Spleen (tissue), 11 donors: ENCODE results near the gene DMD. TPM values are rescaled to one million over a fixed set of nuclear protein-coding genes. Genes with fewer than 3 reads are reported as not detected.

Experiments
- DNase-seq: peaks from one replicate; pipeline ENCODE4 v3.0.0-alpha.2; 2020
- H3K27ac ChIP-seq, 8 donors: fragments of 200-600 bp; sonication (generic) in 7 of 8; 1 replicate in 4 of 8; 2 replicates in 4 of 8; pipeline versions ENCODE4 v1.5.0 to v1.8.0; 2016 to 2021; ENCODE audit warnings: inconsistent platforms in 4 of 8, mild to moderate bottlenecking in 4 of 8, moderate library complexity in 1 of 8
- H3K27me3 ChIP-seq, 7 donors: fragments of 200-600 bp; sonication (generic) in 6 of 7; replicated peaks in 1 of 7; 1 replicate in 4 of 7; 2 replicates in 3 of 7; pipeline versions ENCODE4 v1.5.0 to v1.8.0; 2016 to 2021; ENCODE audit warnings: inconsistent platforms in 3 of 7, mild to moderate bottlenecking in 1 of 7
- H3K36me3 ChIP-seq, 6 donors: fragments of 200-600 bp; sonication (generic) in 5 of 6; 1 replicate in 4 of 6; 2 replicates in 2 of 6; pipeline versions ENCODE4 v1.5.0 to v1.8.0; 2016 to 2021; ENCODE audit warnings: inconsistent platforms in 2 of 6
- H3K4me1 ChIP-seq, 6 donors: fragments of 200-600 bp; sonication (generic) in 5 of 6; 1 replicate in 3 of 6; 2 replicates in 3 of 6; pipeline versions ENCODE4 v1.5.0 to v1.8.0; 2016 to 2021; ENCODE audit warnings: inconsistent platforms in 3 of 6
- H3K4me3 ChIP-seq, 8 donors: fragments of 200-600 bp; sonication (generic) in 7 of 8; 1 replicate in 4 of 8; 2 replicates in 4 of 8; pipeline versions ENCODE4 v1.5.0 to v1.8.0; 2016 to 2021; ENCODE audit warnings: inconsistent platforms in 4 of 8, mild to moderate bottlenecking in 4 of 8, moderate library complexity in 2 of 8
- H3K9me3 ChIP-seq, 8 donors: fragments of 200-600 bp; sonication (generic) in 7 of 8; 1 replicate in 4 of 8; 2 replicates in 4 of 8; pipeline versions ENCODE4 v1.5.0 to v1.8.0; 2016 to 2021; ENCODE audit warnings: inconsistent platforms in 4 of 8
- CTCF ChIP-seq, 11 experiments: fragments of 200-600 bp in 7 of 11; fragments of 450-650 bp in 4 of 11; sonication (generic) in 4 of 11; IDR thresholded peaks in 8 of 11; conservative IDR thresholded peaks in 3 of 11; 1 replicate in 7 of 11; 2 replicates in 4 of 11; pipeline versions ENCODE4 v1.4.0 to v1.8.0; 2016 to 2021; ENCODE audit warnings: antibody characterized with exemption in 11 of 11, inconsistent platforms in 4 of 11, mild to moderate bottlenecking in 1 of 11
- POLR2A ChIP-seq, 3 donors: fragments of 450-650 bp; IDR thresholded peaks; one replicate each; pipeline ENCODE4 v1.5.1; 2017; ENCODE audit warnings: antibody characterized with exemption in 3 of 3, mild to moderate bottlenecking in 1 of 3
- POLR2AphosphoS5 ChIP-seq, 3 donors: sonication (generic); formaldehyde crosslinking; IDR thresholded peaks; one replicate each; pipeline ENCODE4 v1.5.1; 2017; ENCODE audit warnings: antibody characterized with exemption in 3 of 3
- WGBS, 5 donors: extraction: QIAGEN DNeasy Blood & Tissue Kit in 3 of 5; methylation state at CpG; one replicate each; pipeline versions ENCODE4 v1.1.5 to v1.1.7; 2013 to 2018; 5-methylcytosine and 5-hydroxymethylcytosine counted together
- intact Hi-C: fragments of 100-400 bp; cut with DNase I; formaldehyde crosslinking; loops from one replicate; pipeline ENCODE4 v1.15.0; 2023; ENCODE audit warnings: low total_unique reads
- polyA plus RNA-seq, 3 donors: library from polyadenylated mRNA; stranded (reverse); fragments of 200-250 nt; gene quantifications; one replicate each; pipeline ENCODE4 v1.2.1, GENCODE V29; 2013
- total RNA-seq, 7 donors: library from RNA; depleted of rRNA in 3 of 7; stranded (reverse); fragments of >200 nt in 3 of 7; fragmentation: NEBNext Ultra II Directional in 4 of 7; extraction: Animal tissue kit (Norgen Biotek cat#: 25700) in 4 of 7; gene quantifications; one replicate each; pipeline versions ENCODE4 v1.1.0 to v1.2.1, GENCODE V29; 2016 to 2021
- donor health status: healthy with polysubstance abuse.
- donor health status: DM: no; HTN: no; CAD: no; lungs with moderate emphysema.
- donor health status: DM: no; HTN: no; CAD: no.
- donor health status: Bipolar disorder and iron deficiency.
- donor health status: healthy.
- donor health status: DM: no; HTN: no; CAD: no.
- donor health status: DM: yes; HTN: yes; CAD: no.

Gene DMD
- total and polyA plus RNA-seq, 10 donors = 1.3 to 11.3 (median 4.4) TPM

DNA sequence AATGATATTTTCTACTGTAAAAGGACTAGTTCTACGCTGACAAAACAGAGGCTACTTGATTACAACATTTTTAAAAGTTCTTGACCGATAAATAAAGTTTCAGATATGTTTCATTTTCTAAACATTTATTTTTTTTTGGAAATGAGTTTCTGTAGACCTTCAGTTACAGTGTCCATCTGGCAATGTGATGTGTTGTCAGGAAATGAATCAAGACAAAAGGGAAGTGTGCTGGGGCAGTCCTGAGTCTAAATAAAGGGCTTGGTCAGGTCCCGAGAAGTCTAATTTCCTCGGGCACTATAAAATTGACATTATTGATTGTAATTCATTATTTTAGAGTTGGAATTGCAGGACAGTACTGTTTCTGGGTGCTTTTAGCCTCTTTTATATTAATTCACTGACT is 2082.5 kb downstream of the DMD start:
- H3K27me3 ChIP-seq = no peaks in the 10 kb centered on the region
- H3K36me3 ChIP-seq = no peaks in the 10 kb centered on the region
- WGBS, 5 donors = 29 to 54% (median 45%) methylated on average over 4 of the region's 4 CpGs
- TF ChIP-seq CTCF (IDR thresholded peaks at IDR 0.05 in 8 of 11, conservative IDR thresholded peaks at IDR 0.05 in 3 of 11) (no peak), POLR2A (IDR thresholded peaks at IDR 0.05) (no peak), POLR2AphosphoS5 (IDR thresholded peaks at IDR 0.05) (no peak)
- H3K4me1 ChIP-seq = no peaks in the 10 kb centered on the region
- no peak overlapping the region for H3K27ac ChIP-seq
- no peak overlapping the region for H3K4me3 ChIP-seq
- DNase-seq = no peak
- H3K9me3 ChIP-seq = no peaks in the 10 kb centered on the region
- intact Hi-C loops = no loop called here

- H3K36me3 ChIP-seq = no peaks in the 10 kb centered on the region
- H3K4me3 ChIP-seq = no peak overlapping the region
- H3K9me3 ChIP-seq = no peaks in the 10 kb centered on the region
- TF ChIP-seq POLR2A (IDR thresholded peaks at IDR 0.05) (no peak), CTCF (IDR thresholded peaks at IDR 0.05 in 8 of 11, conservative IDR thresholded peaks at IDR 0.05 in 3 of 11) (no peak), POLR2AphosphoS5 (IDR thresholded peaks at IDR 0.05) (no peak)
- H3K4me1 ChIP-seq = no peaks in the 10 kb centered on the region
- WGBS, 5 donors = 75 to 93% (median 90%) methylated on average over 3 of the region's 3 CpGs
- no peaks in the 10 kb centered on the region for H3K27me3 ChIP-seq
- intact Hi-C loops = no loop called here
- DNase-seq = no peak
- no peak overlapping the region for H3K27ac ChIP-seq
These were observed 2083.6 kb downstream of the DMD start for GRCh38 chrX:31127716-31128115.

DNA sequence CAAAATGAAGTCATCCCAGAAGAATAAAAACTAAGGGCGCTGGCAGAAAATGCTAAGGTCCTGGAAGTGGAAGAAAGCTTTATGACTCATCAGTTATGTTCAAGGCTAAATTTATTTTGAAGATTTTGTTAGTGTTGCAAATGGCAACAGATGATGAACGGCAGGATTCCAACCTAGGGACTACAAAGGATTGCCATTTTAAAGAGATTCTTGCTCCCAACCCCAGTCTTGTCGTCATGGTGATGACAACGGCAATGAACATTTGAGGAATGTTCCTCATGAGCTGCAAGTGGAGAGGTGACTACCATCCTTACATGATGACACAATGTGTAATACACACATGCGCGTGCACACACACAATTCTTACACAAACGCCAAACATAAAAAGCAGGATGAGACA is 2085.1 kb downstream of the DMD start:
- H3K27ac ChIP-seq = no peak overlapping the region
- TF ChIP-seq CTCF (IDR thresholded peaks at IDR 0.05 in 8 of 11, conservative IDR thresholded peaks at IDR 0.05 in 3 of 11) (no peak), POLR2AphosphoS5 (IDR thresholded peaks at IDR 0.05) (no peak), POLR2A (IDR thresholded peaks at IDR 0.05) (no peak)
- H3K27me3 ChIP-seq = no peaks in the 10 kb centered on the region
- no peaks in the 10 kb centered on the region for H3K9me3 ChIP-seq
- H3K4me3 ChIP-seq = no peak overlapping the region
- WGBS, 5 donors = 88 to 98% (median 92%) methylated on average over 7 of the region's 7 CpGs
- no peaks in the 10 kb centered on the region for H3K4me1 ChIP-seq
- intact Hi-C loops = no loop called here
- no peak for DNase-seq
- no peaks in the 10 kb centered on the region for H3K36me3 ChIP-seq

GRCh38 chrX:31124536-31124935 is 2086.8 kb downstream of the DMD start:
- H3K36me3 ChIP-seq = no peaks in the 10 kb centered on the region
- no peaks in the 10 kb centered on the region for H3K4me1 ChIP-seq
- TF ChIP-seq POLR2AphosphoS5 (IDR thresholded peaks at IDR 0.05) (no peak), CTCF (IDR thresholded peaks at IDR 0.05 in 8 of 11, conservative IDR thresholded peaks at IDR 0.05 in 3 of 11) (no peak), POLR2A (IDR thresholded peaks at IDR 0.05) (no peak)
- H3K27ac ChIP-seq = no peak overlapping the region
- H3K9me3 ChIP-seq = no peaks in the 10 kb centered on the region
- DNase-seq = no peak
- 68 to 91% (median 76%) methylated on average over 4 of the region's 4 CpGs for WGBS, 5 donors
- H3K4me3 ChIP-seq = no peak overlapping the region
- intact Hi-C loops = no loop called here
- no peaks in the 10 kb centered on the region for H3K27me3 ChIP-seq
